C4-2B (cell line): ENCODE measurements around the gene IL1R2.

ENCODE experiments used
- H3K27ac ChIP-seq: fragments of 450-650 bp; 2 replicates; pipeline ENCODE4 v1.5.1; 2017
- ZFX ChIP-seq: fragments of 450-650 bp; IDR thresholded peaks from 2 replicates; pipeline ENCODE4 v1.6.1; 2017
- TF ChIP-seq, protein P1 (sequence below): fragments of 450-650 bp; conservative IDR thresholded peaks from 2 replicates; pipeline ENCODE4 v1.5.1; 2017; ENCODE audit warnings: mild to moderate bottlenecking

The IL1R2 gene

DNA sequence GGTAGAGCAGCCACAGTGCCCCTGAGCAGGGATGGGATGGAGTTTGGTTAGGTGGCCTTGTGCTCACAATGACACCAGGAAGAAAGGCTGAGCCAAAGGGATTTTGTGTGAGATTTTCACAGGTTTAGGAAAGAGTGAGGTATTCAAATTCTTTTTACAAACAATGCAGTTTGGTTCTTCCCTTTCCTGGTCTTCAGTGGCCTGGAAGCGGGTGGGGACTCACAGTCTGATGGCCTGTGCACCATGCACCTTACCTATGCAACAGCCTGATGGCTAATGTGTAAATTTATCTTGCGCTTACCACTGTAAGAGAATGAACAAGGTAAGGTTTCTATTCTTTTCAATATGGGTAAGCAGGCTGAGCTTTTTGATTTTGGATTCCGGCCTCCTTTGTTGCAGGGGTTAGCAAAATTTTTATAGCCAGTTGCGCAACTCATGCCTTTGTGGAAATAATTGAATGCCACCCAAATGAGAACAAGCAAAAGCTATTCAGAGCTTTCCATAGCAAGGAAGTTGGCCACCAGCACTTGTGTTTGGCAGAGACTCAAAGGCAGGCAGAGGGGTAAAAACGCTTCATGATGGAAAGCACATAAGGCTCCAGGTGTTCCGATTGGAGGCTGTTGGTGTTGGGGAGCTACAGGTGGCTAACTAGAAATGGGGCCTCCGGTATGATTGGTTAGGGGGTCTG is 23.8 kb upstream of the IL1R2 start:
- TF ChIP-seq ZFX = no peak
- TF ChIP-seq, protein P1, sequence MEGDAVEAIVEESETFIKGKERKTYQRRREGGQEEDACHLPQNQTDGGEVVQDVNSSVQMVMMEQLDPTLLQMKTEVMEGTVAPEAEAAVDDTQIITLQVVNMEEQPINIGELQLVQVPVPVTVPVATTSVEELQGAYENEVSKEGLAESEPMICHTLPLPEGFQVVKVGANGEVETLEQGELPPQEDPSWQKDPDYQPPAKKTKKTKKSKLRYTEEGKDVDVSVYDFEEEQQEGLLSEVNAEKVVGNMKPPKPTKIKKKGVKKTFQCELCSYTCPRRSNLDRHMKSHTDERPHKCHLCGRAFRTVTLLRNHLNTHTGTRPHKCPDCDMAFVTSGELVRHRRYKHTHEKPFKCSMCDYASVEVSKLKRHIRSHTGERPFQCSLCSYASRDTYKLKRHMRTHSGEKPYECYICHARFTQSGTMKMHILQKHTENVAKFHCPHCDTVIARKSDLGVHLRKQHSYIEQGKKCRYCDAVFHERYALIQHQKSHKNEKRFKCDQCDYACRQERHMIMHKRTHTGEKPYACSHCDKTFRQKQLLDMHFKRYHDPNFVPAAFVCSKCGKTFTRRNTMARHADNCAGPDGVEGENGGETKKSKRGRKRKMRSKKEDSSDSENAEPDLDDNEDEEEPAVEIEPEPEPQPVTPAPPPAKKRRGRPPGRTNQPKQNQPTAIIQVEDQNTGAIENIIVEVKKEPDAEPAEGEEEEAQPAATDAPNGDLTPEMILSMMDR = no peak
- H3K27ac ChIP-seq = peak overlapping the region; percentile 23

DNA sequence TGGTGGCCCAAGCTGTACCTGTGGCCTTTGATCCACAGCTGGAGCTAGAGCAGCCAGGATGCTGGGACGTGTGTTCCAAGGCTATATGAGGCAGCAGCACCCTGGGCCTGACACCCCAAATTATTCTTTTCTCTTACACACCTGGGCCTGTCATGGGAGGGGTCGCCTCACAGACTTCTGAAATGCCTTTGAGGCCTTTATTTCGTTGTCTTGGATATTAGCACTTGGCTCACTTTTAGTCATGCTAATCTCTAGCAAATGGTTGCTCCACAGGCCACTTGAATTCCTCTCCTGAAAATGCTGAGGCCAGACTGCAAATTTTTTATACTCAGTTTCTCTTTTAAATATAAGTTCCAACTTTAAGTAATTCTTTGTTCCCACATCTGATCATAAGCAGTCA is 22.0 kb upstream of the IL1R2 start:
- H3K27ac ChIP-seq = no peak overlapping the region
- TF ChIP-seq, protein P1 = no peak
- TF ChIP-seq ZFX = no peak

DNA sequence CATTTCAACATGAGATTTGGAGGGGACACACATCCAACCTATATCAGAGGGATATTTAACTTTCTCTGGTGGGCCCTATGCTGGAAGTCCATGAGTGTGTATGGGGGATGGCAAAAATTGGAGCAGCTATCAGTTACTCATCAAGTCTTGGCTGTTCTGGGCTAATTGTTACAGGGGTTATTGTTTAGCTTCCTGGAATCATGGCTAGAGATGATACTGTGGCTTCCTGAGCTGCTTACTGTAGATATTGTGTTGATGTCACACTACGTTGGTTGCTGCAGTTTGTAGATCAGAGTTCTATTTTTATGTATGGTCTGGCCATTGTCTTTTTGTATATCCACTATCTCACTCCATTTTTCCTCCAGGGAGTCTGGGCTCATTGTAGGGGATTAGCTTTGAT is 20.9 kb upstream of the IL1R2 start:
- TF ChIP-seq ZFX = no peak
- TF ChIP-seq, protein P1 = no peak
- no peak overlapping the region for H3K27ac ChIP-seq

DNA sequence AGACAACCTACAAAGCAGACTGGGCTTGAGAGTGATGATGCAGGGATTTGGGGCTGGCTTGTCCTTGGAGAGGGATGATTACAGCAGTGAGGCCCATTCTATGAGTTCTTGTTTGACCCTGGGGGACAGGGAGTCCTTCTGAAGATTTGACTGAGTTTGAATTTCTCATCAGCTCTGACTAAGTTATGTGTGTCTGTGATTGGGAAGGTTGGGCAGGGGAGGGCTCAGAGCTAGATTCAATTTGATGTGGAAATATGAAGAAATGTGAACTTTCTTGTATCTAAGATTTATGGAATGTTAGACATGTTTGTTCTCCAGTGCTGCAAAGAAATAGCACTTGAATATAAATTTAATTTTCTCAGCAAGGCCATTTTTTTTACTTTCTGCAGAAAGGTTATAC is 19.9 kb upstream of the IL1R2 start:
- TF ChIP-seq ZFX = no peak
- TF ChIP-seq, protein P1 = no peak
- no peak overlapping the region for H3K27ac ChIP-seq

DNA sequence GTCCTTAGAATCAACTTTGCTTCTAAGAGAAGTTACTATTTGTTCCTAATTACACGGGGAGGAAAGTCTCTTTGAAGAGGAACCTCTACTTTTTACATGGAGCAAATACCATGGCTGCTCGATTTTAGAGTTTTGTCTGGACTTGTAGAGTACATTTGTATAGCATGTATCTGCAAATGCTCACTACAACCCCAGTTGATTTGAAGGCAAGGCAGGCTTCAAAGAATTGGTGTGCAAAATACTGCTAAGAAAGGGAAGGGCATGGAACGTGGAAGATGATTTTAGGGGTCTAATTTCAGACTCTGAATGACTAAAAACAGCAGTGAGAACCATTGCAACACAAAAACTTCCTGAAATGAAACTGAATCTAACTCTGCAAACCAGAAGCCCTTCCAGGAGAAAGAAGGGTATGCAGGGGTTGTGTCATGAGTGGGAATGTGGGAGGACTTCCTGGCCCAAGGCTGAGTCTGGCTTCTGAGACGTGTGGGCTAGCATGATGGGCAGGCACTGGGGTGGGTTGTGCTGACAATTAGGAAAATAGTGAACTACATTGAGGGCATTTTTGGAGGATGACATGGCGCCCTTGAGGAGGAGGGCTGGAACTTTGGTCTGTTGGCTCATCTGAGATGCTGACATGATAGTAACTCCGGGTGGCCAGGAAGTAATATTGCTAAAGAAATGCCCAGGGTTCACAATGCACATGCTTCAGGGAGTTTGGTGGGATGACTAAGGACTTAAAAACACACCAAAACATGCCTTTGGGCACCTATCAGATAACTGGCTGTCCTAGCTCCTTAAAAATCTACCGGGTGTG is 18.9 kb upstream of the IL1R2 start:
- TF ChIP-seq, protein P1 = no peak
- TF ChIP-seq ZFX = no peak
- H3K27ac ChIP-seq = no peak overlapping the region

DNA sequence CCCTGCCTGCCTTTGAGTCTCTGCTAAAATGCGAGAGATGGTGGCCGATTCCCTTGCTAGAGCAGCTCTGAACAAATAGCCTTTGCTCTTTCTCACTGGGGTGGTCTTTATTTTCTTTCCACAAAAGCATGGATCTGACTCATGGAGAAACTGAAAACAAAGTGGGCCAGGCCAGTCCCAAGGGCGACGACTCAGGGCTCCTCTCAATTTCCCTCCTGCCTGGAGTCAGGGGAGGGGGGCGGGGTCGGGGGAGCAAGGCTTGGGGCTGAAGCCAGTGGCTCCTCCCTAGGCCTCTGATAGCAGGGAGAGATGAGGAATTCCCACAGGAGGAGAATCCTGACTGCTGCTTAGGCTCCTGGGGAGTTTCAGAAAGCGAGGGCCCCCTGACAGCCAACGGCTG is 17.1 kb upstream of the IL1R2 start:
- no peak for TF ChIP-seq ZFX
- TF ChIP-seq, protein P1 = no peak
- H3K27ac ChIP-seq = no peak overlapping the region

DNA sequence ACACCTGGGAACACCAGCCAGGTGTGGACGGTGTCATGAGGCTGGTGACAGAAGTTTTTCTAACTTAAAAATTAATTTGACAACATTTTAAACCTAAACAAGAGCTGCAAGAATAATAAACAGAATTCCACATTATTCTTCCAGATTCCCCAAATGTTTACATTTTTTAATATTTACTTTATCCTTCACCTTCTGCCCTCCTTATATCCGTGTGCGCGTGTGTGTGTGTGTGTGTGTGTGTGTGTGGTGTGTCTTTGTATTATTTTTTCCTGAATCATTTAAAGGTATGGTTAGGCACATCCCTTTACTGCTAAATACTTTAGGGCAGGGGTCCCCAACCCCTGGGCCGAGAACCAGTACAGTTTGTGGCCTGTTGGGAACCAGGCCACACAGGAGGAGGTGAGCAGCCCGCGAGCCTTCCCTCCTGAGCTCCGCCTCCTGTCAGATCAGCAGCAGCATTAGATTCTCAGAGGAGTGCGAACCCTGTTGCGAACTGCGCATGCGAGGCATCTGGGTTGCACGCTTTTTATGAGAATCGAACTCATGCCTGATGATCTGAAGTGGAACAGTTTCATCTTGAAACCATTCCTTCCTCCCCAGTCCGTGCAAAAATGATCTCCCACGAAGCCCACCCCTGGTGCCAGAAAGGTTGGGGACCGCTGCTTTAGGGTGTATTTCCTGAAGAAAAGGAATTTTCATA is 16.4 kb upstream of the IL1R2 start:
- no peak overlapping the region for H3K27ac ChIP-seq

More for the DNA sequence above, 16.4 kb upstream of the IL1R2 start:
- TF ChIP-seq, protein P1 = no peak
- no peak for TF ChIP-seq ZFX
